GM20000 (cell line): ENCODE results near the gene PRSS57.
A peak's percentile ranks its signal among the peaks of the same experiment; 100 is the strongest.

Experiments
- DNase-seq: peaks from one replicate; pipeline ENCODE4 v3.0.0; 2012; ENCODE audit warnings: low spot score
- TF ChIP-seq, protein P1 (sequence below): IDR thresholded peaks from 2 replicates; pipeline ENCODE4 v1.5.1; 2012; ENCODE audit warnings: mild to moderate bottlenecking, control low read depth; ENCODE audit errors: extremely low read depth, missing control alignments

The PRSS57 gene

GRCh38 chr19:642767-643727 lies 52.2 kb downstream of the PRSS57 start:
- DNase-seq, result no peak
- TF ChIP-seq, protein P1, sequence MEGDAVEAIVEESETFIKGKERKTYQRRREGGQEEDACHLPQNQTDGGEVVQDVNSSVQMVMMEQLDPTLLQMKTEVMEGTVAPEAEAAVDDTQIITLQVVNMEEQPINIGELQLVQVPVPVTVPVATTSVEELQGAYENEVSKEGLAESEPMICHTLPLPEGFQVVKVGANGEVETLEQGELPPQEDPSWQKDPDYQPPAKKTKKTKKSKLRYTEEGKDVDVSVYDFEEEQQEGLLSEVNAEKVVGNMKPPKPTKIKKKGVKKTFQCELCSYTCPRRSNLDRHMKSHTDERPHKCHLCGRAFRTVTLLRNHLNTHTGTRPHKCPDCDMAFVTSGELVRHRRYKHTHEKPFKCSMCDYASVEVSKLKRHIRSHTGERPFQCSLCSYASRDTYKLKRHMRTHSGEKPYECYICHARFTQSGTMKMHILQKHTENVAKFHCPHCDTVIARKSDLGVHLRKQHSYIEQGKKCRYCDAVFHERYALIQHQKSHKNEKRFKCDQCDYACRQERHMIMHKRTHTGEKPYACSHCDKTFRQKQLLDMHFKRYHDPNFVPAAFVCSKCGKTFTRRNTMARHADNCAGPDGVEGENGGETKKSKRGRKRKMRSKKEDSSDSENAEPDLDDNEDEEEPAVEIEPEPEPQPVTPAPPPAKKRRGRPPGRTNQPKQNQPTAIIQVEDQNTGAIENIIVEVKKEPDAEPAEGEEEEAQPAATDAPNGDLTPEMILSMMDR, result no peak

- TF ChIP-seq, protein P1, result no peak
- no peak for DNase-seq
Observed at GRCh38 chr19:641702-642101, 53.5 kb downstream of the PRSS57 start.

DNA sequence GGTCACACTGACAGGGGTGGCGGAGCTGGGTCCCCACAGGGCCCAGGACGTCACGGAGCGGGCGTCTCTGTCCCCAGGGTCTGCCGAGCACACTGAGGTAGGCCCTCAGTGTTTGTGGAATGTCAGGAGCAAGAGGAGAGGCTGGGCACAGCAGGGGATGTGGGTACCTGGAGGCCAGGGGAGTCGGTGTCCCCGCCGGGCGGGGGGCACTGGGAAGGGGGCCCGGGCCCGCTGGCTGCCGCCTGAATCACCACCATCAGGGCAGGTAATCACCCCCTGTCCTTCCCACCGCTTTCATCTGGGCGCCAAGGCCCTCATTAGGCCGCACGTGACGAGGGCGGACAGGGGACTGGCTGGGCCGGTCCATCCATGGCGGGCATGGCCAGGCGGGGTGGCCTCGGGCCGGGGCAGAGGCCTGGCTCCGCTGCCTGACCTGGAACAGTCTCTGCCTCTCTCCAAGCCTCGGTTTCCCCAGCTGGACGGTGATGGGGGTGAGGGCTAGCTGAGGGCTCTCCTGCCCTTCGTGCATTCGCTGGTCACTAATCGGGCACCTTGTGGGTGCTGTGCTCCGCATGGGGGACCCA lies 54.6 kb downstream of the PRSS57 start:
- no peak for DNase-seq
- TF ChIP-seq, protein P1, result no peak

- no peak for DNase-seq
- TF ChIP-seq, protein P1, result no peak
Observed at GRCh38 chr19:640161-640558, 55.1 kb downstream of the PRSS57 start.

DNA sequence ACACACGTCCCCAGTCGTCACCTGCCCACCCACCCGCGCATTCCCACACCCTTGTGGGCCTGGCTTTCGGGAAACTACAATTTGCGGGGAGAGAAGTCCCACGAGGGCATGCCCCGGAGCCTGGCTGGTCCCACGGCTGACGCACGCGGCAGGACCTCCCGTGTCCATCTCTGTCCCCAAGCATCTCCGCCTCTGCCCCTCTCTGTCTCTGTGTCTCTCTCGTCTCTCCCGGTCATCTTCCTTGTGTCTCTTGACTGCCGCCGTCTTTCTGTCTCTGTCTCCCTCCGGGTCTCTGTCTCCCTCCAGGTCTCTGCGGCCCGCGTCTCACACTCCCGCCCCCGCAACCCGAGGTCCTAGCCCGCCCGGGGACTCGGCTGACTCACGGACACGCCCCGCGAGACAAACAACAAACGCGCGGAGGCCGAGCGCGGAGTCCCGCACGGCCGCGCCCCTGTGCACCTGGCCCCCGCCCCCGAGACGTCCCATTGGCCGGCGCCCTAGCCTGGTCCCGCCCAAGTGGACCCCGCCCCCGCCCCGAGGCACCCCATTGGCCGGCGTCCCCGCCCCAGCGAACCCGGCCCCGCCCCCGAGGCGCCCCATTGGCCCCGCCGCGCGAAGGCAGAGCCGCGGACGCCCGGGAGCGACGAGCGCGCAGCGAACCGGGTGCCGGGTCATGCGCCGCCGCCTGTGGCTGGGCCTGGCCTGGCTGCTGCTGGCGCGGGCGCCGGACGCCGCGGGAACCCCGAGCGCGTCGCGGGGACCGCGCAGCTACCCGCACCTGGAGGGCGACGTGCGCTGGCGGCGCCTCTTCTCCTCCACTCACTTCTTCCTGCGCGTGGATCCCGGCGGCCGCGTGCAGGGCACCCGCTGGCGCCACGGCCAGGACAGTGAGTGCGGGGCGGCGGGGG lies 55.7 kb downstream of the PRSS57 start, which contains the start of gene FGF22:
TSS of gene FGF22 (plus strand) at position 627 of the 908 bp plus-strand sequence. CDS start at position 674, 47 bp downstream.
- DNase-seq, result peak; percentile 99

DNA sequence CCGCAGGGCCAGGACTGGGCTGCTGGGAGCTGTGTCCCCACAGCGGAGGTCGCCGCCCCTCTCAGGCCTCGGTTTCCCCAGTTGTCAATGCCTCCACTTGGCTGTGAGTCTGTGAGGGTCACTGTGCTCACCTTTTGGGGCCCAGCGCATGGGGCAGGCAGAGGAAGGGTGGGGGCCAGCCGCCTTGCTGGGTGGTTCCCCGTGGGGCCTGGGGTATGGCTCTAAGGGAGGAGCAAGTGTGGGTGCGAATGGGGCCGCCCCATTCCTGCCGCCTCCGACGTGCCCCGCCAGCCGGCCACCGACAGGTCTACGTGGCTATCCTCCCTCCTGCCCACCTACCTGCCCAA lies 56.4 kb downstream of the PRSS57 start:
- no peak for DNase-seq
- TF ChIP-seq, protein P1, result no peak

More for the DNA sequence above, 55.7 kb downstream of the PRSS57 start, which contains the start of gene FGF22:
- TF ChIP-seq, protein P1, result no peak
